Esophagus muscularis mucosa (tissue), 4 donors: ENCODE data around the gene NEU4. TPM values are rescaled to one million over a fixed set of nuclear protein-coding genes. Genes with fewer than 3 reads are reported as not detected.
A peak's percentile ranks its signal among the peaks of the same experiment; 100 is the strongest.

Source experiments
- DNase-seq: peaks from one replicate; pipeline ENCODE4 v3.0.0-alpha.2; 2017; ENCODE audit errors: extremely low spot score
- H3K27ac ChIP-seq, 4 donors: fragments of 200-600 bp; sonication (generic); replicated peaks in 1 of 4; 1 replicate in 3 of 4; 2 replicates in 1 of 4; pipeline ENCODE4 v1.5.1; 2016 to 2019; ENCODE audit warnings: mild to moderate bottlenecking in 1 of 4
- H3K27me3 ChIP-seq, 4 donors: fragments of 200-600 bp; sonication (generic); one replicate each; pipeline versions ENCODE4 v1.5.1 to v1.6.0; 2016 to 2019
- H3K36me3 ChIP-seq, 4 donors: fragments of 200-600 bp; sonication (generic); one replicate each; pipeline ENCODE4 v1.5.1; 2016 to 2019
- H3K4me1 ChIP-seq, 4 donors: fragments of 200-600 bp; sonication (generic); one replicate each; pipeline ENCODE4 v1.5.1; 2016 to 2019
- H3K4me3 ChIP-seq, 4 donors: fragments of 200-600 bp; sonication (generic); 1 replicate in 2 of 4; 2 replicates in 2 of 4; pipeline ENCODE4 v1.5.1; 2016 to 2019; ENCODE audit warnings: mild to moderate bottlenecking in 4 of 4, moderate library complexity in 1 of 4
- H3K9me3 ChIP-seq, 4 donors: fragments of 200-600 bp; sonication (generic); 1 replicate in 3 of 4; 2 replicates in 1 of 4; pipeline ENCODE4 v1.5.1; 2016 to 2019
- CTCF ChIP-seq, 3 experiments: fragments of 200-600 bp in 2 of 3; fragments of 450-650 bp in 1 of 3; sonication (generic) in 2 of 3; IDR thresholded peaks; one replicate each; pipeline ENCODE4 v1.5.1; 2017 to 2019; ENCODE audit warnings: antibody characterized with exemption in 3 of 3, mild to moderate bottlenecking in 2 of 3, moderate library complexity in 1 of 3
- EP300 ChIP-seq: sonication (generic); formaldehyde crosslinking; IDR thresholded peaks from one replicate; pipeline ENCODE4 v1.6.1; 2017; ENCODE audit warnings: antibody characterized with exemption
- POLR2A ChIP-seq: fragments of 450-650 bp; IDR thresholded peaks from one replicate; pipeline ENCODE4 v1.6.1; 2017; ENCODE audit warnings: antibody characterized with exemption, moderate library complexity, mild to moderate bottlenecking, low read depth
- POLR2AphosphoS5 ChIP-seq, 2 donors: sonication (generic); formaldehyde crosslinking; IDR thresholded peaks; one replicate each; pipeline ENCODE4 v1.6.1; 2017; ENCODE audit warnings: antibody characterized with exemption in 2 of 2
- WGBS: methylation state at CpG from one replicate; pipeline ENCODE4 v1.1.5; 2018; 5-methylcytosine and 5-hydroxymethylcytosine counted together
- intact Hi-C: fragments of 100-400 bp; cut with DNase I; formaldehyde crosslinking; loops from one replicate; pipeline ENCODE4 v1.15.1; 2023
- total RNA-seq, 4 donors: library from RNA; depleted of rRNA; stranded (reverse); fragments of >200 nt; gene quantifications; one replicate each; pipeline versions ENCODE4 v1.1.0 to v1.2.1, GENCODE V29; 2016

Gene NEU4
- total RNA-seq, 4 donors from 2014 or later = 1.5 to 5.4 TPM; not detected in 2

DNA sequence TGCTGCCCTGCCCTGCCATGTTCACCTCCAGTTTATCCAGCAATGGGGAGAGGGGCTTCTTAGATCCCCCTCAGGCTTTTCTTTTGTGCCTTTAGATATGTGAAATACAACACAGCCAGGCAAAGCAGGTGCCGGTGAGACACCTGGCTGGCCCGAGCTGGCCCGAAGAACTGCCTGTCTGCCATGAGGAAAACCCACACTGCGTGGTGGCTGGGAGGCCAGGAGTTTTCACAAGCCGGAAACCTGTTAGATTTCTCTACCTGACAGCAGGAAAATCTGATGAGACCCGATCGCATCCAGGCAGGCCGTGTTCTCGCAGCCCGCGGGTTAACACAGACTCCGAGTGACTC lies 38.1 kb upstream of the NEU4 start:
- no peak for TF ChIP-seq EP300
- TF ChIP-seq POLR2A = no peak
- TF ChIP-seq POLR2AphosphoS5 (IDR thresholded peaks at IDR 0.05) = no peak
- no peak for TF ChIP-seq CTCF (IDR thresholded peaks at IDR 0.05)
- peaks cover 0 to 53% (median 7%) of the 10 kb centered on the region in 4 donors for H3K27me3 ChIP-seq

DNA sequence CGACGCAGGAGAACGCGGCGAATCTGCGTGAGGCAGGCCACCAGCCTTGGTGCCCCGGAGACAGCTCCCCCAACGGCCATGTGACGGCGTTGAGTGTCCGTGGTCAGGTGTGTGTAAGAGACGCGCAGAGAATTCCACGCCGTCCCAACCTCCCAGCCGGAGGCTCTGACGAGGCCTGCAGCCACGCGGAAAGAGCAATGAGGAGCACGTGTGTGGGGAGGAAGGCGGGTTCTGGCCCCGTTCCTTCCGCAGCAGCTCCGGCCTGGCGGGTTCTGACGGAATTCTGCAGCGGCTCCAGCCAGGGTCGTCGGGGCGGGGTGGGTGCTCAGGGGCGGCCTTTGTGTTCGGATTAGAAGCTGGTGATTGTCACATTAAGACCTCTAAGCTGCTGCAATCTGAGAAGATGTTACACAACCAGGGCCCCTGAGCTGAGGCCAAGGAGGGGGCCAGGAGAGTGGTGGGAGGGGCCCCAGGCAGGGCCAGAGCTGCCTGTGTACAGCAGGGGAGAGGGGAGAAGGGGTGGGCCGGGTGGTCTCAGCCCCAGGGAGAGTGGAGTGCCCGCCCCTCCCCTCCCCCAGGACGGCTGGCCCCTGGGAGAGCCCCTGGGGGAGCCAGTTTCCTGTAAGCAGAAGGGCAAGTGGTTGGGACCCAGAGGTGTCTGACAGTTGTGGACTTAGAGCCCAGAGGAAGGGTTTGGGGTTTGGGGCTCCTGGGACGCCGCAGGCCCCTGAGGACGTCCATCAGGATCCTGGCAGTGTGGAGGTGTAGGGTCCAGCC lies 37.5 kb upstream of the NEU4 start:
- no peak overlapping the region for H3K27ac ChIP-seq
- peaks cover 0 to 18% (median 9%) of the 10 kb centered on the region in 4 donors for H3K4me1 ChIP-seq
- H3K4me3 ChIP-seq = no peak overlapping the region
- peaks cover 0 to 11% (median 3%) of the 10 kb centered on the region in 4 donors for H3K36me3 ChIP-seq
- intact Hi-C loops = no loop called here
- WGBS = 59% methylated on average over 4 of the region's 38 CpGs
- peaks cover 0 to 58% (median 7%) of the 10 kb centered on the region in 4 donors for H3K27me3 ChIP-seq
- TF ChIP-seq CTCF (IDR thresholded peaks at IDR 0.05) (no peak), POLR2AphosphoS5 (IDR thresholded peaks at IDR 0.05) (peak in 1 of 2 donors; percentile 8), POLR2A (no peak), EP300 (no peak)
- no peaks in the 10 kb centered on the region for H3K9me3 ChIP-seq
- DNase-seq = no peak

More for the DNA sequence above, 38.1 kb upstream of the NEU4 start:
- no peaks in the 10 kb centered on the region for H3K9me3 ChIP-seq
- peaks cover 0 to 18% (median 9%) of the 10 kb centered on the region in 4 donors for H3K4me1 ChIP-seq
- H3K4me3 ChIP-seq = no peak overlapping the region
- H3K27ac ChIP-seq = no peak overlapping the region
- intact Hi-C loops = no loop called here
- peaks cover 0 to 11% (median 3%) of the 10 kb centered on the region in 4 donors for H3K36me3 ChIP-seq
- DNase-seq = no peak
- WGBS = 96% methylated on average over 5 of the region's 12 CpGs

DNA sequence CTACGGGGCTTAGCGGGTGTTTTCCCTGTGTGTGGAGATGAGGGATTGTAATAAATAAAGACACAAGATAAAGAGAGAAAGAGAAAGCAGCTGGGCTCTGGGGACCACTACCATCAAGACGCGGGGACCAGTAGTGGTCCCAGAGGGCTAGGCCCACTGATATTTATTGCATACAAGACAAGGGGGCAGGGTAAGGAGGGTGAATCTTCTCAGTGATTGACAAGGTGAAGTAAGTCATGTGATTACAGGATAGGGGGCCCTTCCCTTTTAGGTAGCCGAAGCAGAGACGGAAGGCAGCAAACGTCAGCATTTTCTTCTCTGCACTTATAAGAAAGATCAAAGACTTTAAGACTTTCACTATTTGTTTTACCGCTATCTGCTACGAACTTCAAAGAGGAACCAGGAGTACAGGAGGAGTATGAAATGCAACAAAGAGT lies 36.9 kb upstream of the NEU4 start:
- Histone ChIP-seq H3K27me3 (peaks cover 0 to 65% (median 7%) of the 10 kb centered on the region in 4 donors), H3K9me3 (no peaks in the 10 kb centered on the region), H3K4me1 (peaks cover 0 to 18% (median 9%) of the 10 kb centered on the region in 4 donors), H3K4me3 (no peak overlapping the region), H3K36me3 (peaks cover 0 to 11% (median 3%) of the 10 kb centered on the region in 4 donors), H3K27ac (no peak overlapping the region)
- 51% methylated on average over 9 of the region's 9 CpGs for WGBS
- DNase-seq = no peak
- intact Hi-C loops = no loop called here
- TF ChIP-seq CTCF (IDR thresholded peaks at IDR 0.05) = no peak
- TF ChIP-seq EP300 = no peak
- TF ChIP-seq POLR2A = no peak
- no peak for TF ChIP-seq POLR2AphosphoS5 (IDR thresholded peaks at IDR 0.05)

DNA sequence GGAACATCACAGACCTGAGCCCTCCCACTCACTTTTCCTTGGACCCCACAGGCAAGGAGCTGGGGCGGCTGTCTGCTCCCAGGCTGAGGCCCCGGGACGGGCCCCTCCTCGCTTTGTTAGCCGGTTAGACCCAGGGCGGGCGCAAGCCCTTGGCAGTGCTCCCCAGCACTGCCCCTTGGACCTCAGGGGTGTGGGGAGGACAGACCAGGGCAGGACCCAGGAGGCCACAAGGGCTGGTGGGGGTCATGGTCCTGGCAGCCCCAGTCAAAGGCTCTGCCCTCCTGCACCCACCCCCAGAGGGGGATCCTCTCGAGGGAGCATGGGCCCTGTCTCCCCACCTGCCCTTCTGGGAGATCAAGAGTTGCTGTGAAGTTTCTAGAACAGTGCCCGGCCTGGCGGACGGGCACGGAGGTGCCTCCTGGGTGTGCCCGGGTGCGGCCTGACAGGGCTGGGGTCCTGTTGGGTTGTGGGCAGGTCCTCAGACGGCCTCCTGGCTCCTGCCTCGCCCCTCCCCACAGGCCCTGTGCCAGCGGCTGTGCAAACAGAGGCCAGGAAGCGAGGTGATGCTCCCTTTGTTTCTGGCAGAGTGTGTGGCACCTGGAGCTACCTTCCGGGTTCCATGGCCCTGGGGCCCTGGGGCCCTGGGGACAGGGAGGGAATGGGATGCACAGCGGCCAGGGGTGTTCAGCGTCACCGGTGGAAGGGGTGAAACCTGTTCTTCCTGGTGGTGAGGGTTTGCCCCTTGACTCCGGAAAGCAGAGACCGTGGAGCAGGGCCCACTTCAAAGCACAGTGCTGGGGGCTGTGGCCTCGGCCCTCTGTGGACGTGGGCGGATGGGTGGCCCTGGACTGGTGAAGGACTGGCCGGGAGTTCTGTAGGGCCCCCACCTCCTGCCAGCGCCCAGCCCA lies 35.2 kb upstream of the NEU4 start:
- Histone ChIP-seq H3K27ac (no peak overlapping the region), H3K27me3 (peaks cover 0 to 72% (median 7%) of the 10 kb centered on the region in 4 donors), H3K36me3 (no peaks in the 10 kb centered on the region), H3K9me3 (no peaks in the 10 kb centered on the region), H3K4me1 (peaks cover 0 to 18% (median 9%) of the 10 kb centered on the region in 4 donors), H3K4me3 (no peak overlapping the region)
- intact Hi-C loops = no loop called here
- no peak for DNase-seq
- WGBS = 77% methylated on average over 5 of the region's 29 CpGs
- TF ChIP-seq POLR2AphosphoS5 (IDR thresholded peaks at IDR 0.05) = no peak
- no peak for TF ChIP-seq POLR2A
- TF ChIP-seq CTCF (IDR thresholded peaks at IDR 0.05) = no peak
- no peak for TF ChIP-seq EP300
